CD14-positive monocyte (primary cell): Measurements from ENCODE around the gene EML1. TPM values are rescaled to one million over a fixed set of nuclear protein-coding genes. Genes with fewer than 3 reads are reported as not detected.

Experiments used
- DNase-seq, 3 donors: peaks; one replicate each; pipeline ENCODE4 v3.0.0-alpha.2; 2011 to 2022
- H2AFZ ChIP-seq: 2 replicates; pipeline ENCODE4 v1.6.0; 2012; ENCODE audit warnings: mild to moderate bottlenecking, low read depth, low read length, inconsistent platforms; ENCODE audit not compliant: insufficient read depth, poor library complexity, severe bottlenecking
- H3K27ac ChIP-seq, 2 donors: 1 replicate in 1 of 2; 2 replicates in 1 of 2; pipeline ENCODE4 v1.5.1; 2012 to 2013; ENCODE audit warnings: low read length in 2 of 2, control low read depth in 1 of 2, inconsistent platforms in 1 of 2, low read depth in 1 of 2, mild to moderate bottlenecking in 1 of 2
- H3K27me3 ChIP-seq, 2 donors: one replicate each; pipeline versions ENCODE4 v1.6.0 to v1.6.1; 2011 to 2013; ENCODE audit warnings: low read length in 2 of 2; ENCODE audit not compliant: control insufficient read depth in 2 of 2, insufficient read depth in 2 of 2
- H3K36me3 ChIP-seq, 2 donors: replicated peaks in 1 of 2; 1 replicate in 1 of 2; 2 replicates in 1 of 2; pipeline versions ENCODE4 v1.5.1 to v1.6.1; 2012 to 2013; ENCODE audit warnings: low read length in 2 of 2, control low read depth in 1 of 2, inconsistent platforms in 1 of 2, mild to moderate bottlenecking in 1 of 2; ENCODE audit not compliant: insufficient read depth in 2 of 2, control insufficient read depth in 1 of 2
- H3K4me1 ChIP-seq, 2 donors: 1 replicate in 1 of 2; 2 replicates in 1 of 2; pipeline versions ENCODE4 v1.5.1 to v1.6.1; 2012 to 2013; ENCODE audit warnings: low read length in 2 of 2, control low read depth in 1 of 2, inconsistent platforms in 1 of 2, mild to moderate bottlenecking in 1 of 2, moderate library complexity in 1 of 2; ENCODE audit not compliant: insufficient read depth in 2 of 2, control insufficient read depth in 1 of 2
- H3K4me2 ChIP-seq: replicated peaks from 2 replicates; pipeline ENCODE3; 2012; ENCODE audit warnings: low read length, moderate library complexity, mild to moderate bottlenecking; ENCODE audit not compliant: poor library complexity, severe bottlenecking; ENCODE audit errors: extremely low read depth
- H3K4me3 ChIP-seq, 3 experiments: fragments of 200-600 bp in 1 of 3; sonication (generic) in 1 of 3; replicated peaks in 1 of 3; 1 replicate in 2 of 3; 2 replicates in 1 of 3; pipeline ENCODE4 v1.5.1; 2011 to 2013; ENCODE audit warnings: low read length in 3 of 3, mild to moderate bottlenecking in 3 of 3, control low read depth in 2 of 3, low read depth in 2 of 3, inconsistent platforms in 1 of 3, moderate library complexity in 1 of 3
- H3K79me2 ChIP-seq: 2 replicates; pipeline ENCODE4 v1.6.0; 2012; ENCODE audit warnings: mild to moderate bottlenecking, control low read depth, inconsistent platforms, low read length, moderate library complexity; ENCODE audit not compliant: insufficient read depth
- H3K9ac ChIP-seq: 2 replicates; pipeline ENCODE4 v1.6.0; 2017; ENCODE audit warnings: low read length, mild to moderate bottlenecking; ENCODE audit not compliant: insufficient read depth, poor library complexity, severe bottlenecking
- H3K9me3 ChIP-seq, 2 donors: replicated peaks in 1 of 2; 1 replicate in 1 of 2; 2 replicates in 1 of 2; pipeline versions ENCODE4 v1.5.1 to v1.6.1; 2012 to 2013; ENCODE audit warnings: low read length in 2 of 2, control low read depth in 1 of 2; ENCODE audit not compliant: control insufficient read depth in 1 of 2, insufficient read depth in 1 of 2
- H4K20me1 ChIP-seq: 2 replicates; pipeline ENCODE4 v1.6.0; 2012; ENCODE audit warnings: mild to moderate bottlenecking, low read length, control low read depth, moderate library complexity; ENCODE audit not compliant: insufficient read depth
- H3K27ac Mint-ChIP-seq, 7 donors: one replicate each; pipeline ENCODE4 v1.8.0; 2020; ENCODE audit warnings: mild to moderate bottlenecking in 7 of 7, mixed read lengths in 7 of 7, moderate library complexity in 6 of 7, inconsistent platforms in 2 of 7
- H3K27me3 Mint-ChIP-seq, 3 donors: one replicate each; pipeline ENCODE4 v1.8.0; 2021 to 2022; ENCODE audit warnings: low read depth in 3 of 3, mild to moderate bottlenecking in 3 of 3, mixed read lengths in 3 of 3, moderate library complexity in 3 of 3, inconsistent platforms in 1 of 3
- H3K36me3 Mint-ChIP-seq, 2 donors: one replicate each; pipeline ENCODE4 v1.8.0; 2020; ENCODE audit warnings: mixed read lengths in 2 of 2, inconsistent platforms in 1 of 2, mild to moderate bottlenecking in 1 of 2
- H3K4me1 Mint-ChIP-seq: one replicate; pipeline ENCODE4 v1.8.0; 2020; ENCODE audit warnings: mild to moderate bottlenecking, mixed read lengths
- H3K4me3 Mint-ChIP-seq, 2 donors: one replicate each; pipeline ENCODE4 v1.8.0; 2020; ENCODE audit warnings: mild to moderate bottlenecking in 2 of 2, mixed read lengths in 2 of 2, moderate library complexity in 1 of 2
- H3K9me3 Mint-ChIP-seq, 7 donors: one replicate each; pipeline ENCODE4 v1.8.0; 2020 to 2022; ENCODE audit warnings: mixed read lengths in 7 of 7, mild to moderate bottlenecking in 6 of 7, moderate library complexity in 6 of 7, inconsistent platforms in 2 of 7
- CTCF ChIP-seq: fragments of 200-600 bp; IDR thresholded peaks from one replicate; pipeline ENCODE4 v1.8.0; 2022; ENCODE audit warnings: antibody characterized with exemption, mild to moderate bottlenecking
- WGBS: methylation state at CpG from one replicate; pipeline ENCODE4 v1.1.5; 2013; ENCODE audit warnings: missing lambda C conversion rate; ENCODE audit not compliant: insufficient coverage; 5-methylcytosine and 5-hydroxymethylcytosine counted together
- intact Hi-C, 2 donors: fragments of 100-400 bp; cut with micrococcal nuclease; formaldehyde crosslinking; loops; one replicate each; pipeline versions ENCODE4 v1.15.0 to v1.15.1; 2023
- polyA plus RNA-seq, 3 donors: library from polyadenylated mRNA; depleted of rRNA in 1 of 3; unstranded in 2 of 3; stranded (reverse) in 1 of 3; fragments of 300-500 nt in 2 of 3; fragments of >200 nt in 1 of 3; fragmentation: Illumina TruSeq in 2 of 3; gene quantifications; 1 replicate in 2 of 3; 2 replicates in 1 of 3; pipeline ENCODE4 v1.2.3, GENCODE V29; 2012 to 2021

EML1 gene
- polyA plus RNA-seq, 3 donors: not detected

- no peak for TF ChIP-seq CTCF
- no peaks in the 10 kb centered on the region for H3K4me1 Mint-ChIP-seq
- peaks cover 32 to 43% (median 34%) of the 10 kb centered on the region in 3 donors for H3K27me3 Mint-ChIP-seq
Observed at GRCh38 chr14:99744873-99745224, 48.4 kb upstream of the EML1 start.

GRCh38 chr14:99745307-99745951 is 47.8 kb upstream of the EML1 start:
- WGBS: 59% methylated on average over 3 of the region's 10 CpGs
- H3K27me3 ChIP-seq: peaks cover 0 to 10% of the 10 kb centered on the region in 2 donors

More at GRCh38 chr14:99744873-99745224, 48.4 kb upstream of the EML1 start:
- no peak overlapping the region for H3K27ac Mint-ChIP-seq
- no peaks in the 10 kb centered on the region for H3K36me3 ChIP-seq
- no peaks in the 10 kb centered on the region for H4K20me1 ChIP-seq
- no peak overlapping the region for H3K4me3 ChIP-seq
- H2AFZ ChIP-seq: no peak overlapping the region
- no peaks in the 10 kb centered on the region for H3K36me3 Mint-ChIP-seq
- no peak overlapping the region for H3K27ac ChIP-seq
- H3K79me2 ChIP-seq: no peaks in the 10 kb centered on the region
- H3K9me3 ChIP-seq: no peaks in the 10 kb centered on the region
- DNase-seq: no peak
- H3K4me3 Mint-ChIP-seq: no peak overlapping the region
- 81% methylated on average over 4 of the region's 7 CpGs for WGBS
- intact Hi-C loops: no loop called here
- H3K27me3 ChIP-seq: peaks cover 0 to 14% of the 10 kb centered on the region in 2 donors
- H3K9ac ChIP-seq: no peak overlapping the region
- H3K4me1 ChIP-seq: no peaks in the 10 kb centered on the region
- no peak overlapping the region for H3K4me2 ChIP-seq
- no peaks in the 10 kb centered on the region for H3K9me3 Mint-ChIP-seq

More at GRCh38 chr14:99745307-99745951, 47.8 kb upstream of the EML1 start:
- Mint-ChIP-seq H3K27ac (no peak overlapping the region), H3K36me3 (no peaks in the 10 kb centered on the region), H3K9me3 (no peaks in the 10 kb centered on the region), H3K27me3 (peaks cover 30 to 37% (median 32%) of the 10 kb centered on the region in 3 donors), H3K4me3 (no peak overlapping the region), H3K4me1 (no peaks in the 10 kb centered on the region)
- intact Hi-C loops: no loop called here
- TF ChIP-seq CTCF: no peak
- Histone ChIP-seq H3K4me2 (no peak overlapping the region), H4K20me1 (no peaks in the 10 kb centered on the region), H3K27ac (no peak overlapping the region), H3K9me3 (no peaks in the 10 kb centered on the region), H3K4me3 (no peak overlapping the region), H3K9ac (no peak overlapping the region), H3K79me2 (no peaks in the 10 kb centered on the region), H3K36me3 (no peaks in the 10 kb centered on the region), H2AFZ (no peak overlapping the region), H3K4me1 (no peaks in the 10 kb centered on the region)
- no peak for DNase-seq
